GM12878 (cell line): Measurements from ENCODE around the gene DNAJC12. TPM values are rescaled to one million over a fixed set of nuclear protein-coding genes. Genes with fewer than 3 reads are reported as not detected.

ENCODE experiments used
- ATAC-seq: fragments of 200-7000 bp; cut with Tn5 transposase; 3 replicates; pipeline ENCODE4 v1.9.1; 2020; ENCODE audit warnings: mild to moderate bottlenecking, moderate library complexity
- BruUV-seq: library from RNA; stranded (reverse); fragments of 400-500 nt; replicated peaks from 2 replicates; lab custom pipeline; 2021; lab: Mats Ljungman, UMichigan
- CTCF ChIA-PET: fragments of 300-600 bp; sonication (Branson Sonifier 250); formaldehyde crosslinking; extraction: SDS; loops from one replicate; lab custom pipeline; 2021; ENCODE audit warnings: inconsistent platforms; lab: Yijun Ruan, JAX
- POLR2A ChIA-PET: fragments of 350-600 bp; formaldehyde crosslinking; extraction: SDS; loops from one replicate; lab custom pipeline; 2021; ENCODE audit warnings: inconsistent platforms; lab: Charles Lee
- RAD21 ChIA-PET: fragments of 300-600 bp; sonication (Branson Sonifier 250); formaldehyde crosslinking; loops from one replicate; lab custom pipeline; 2023; ENCODE audit warnings: antibody characterized with exemption; ENCODE audit not compliant: unreplicated experiment; lab: Charles Lee
- SMC1A ChIA-PET: fragments of 300-600 bp; sonication (Branson Sonifier 250); formaldehyde crosslinking; loops from one replicate; lab custom pipeline; 2023; ENCODE audit not compliant: unreplicated experiment, uncharacterized antibody; lab: Charles Lee
- DNase-seq: peaks from one replicate; pipeline ENCODE4 v3.0.0-alpha.2; 2011; ENCODE audit warnings: low read depth, low spot score
- FAIRE-seq: peaks from 3 replicates; lab custom pipeline; 2011; peaks lifted over from hg19 to GRCh38; lab: Jason Lieb, UNC
- H2AFZ ChIP-seq: 2 replicates; pipeline ENCODE4 v1.6.0; 2011; ENCODE audit warnings: low read depth, low read length, control low read depth; ENCODE audit not compliant: control insufficient read depth
- H3K27ac ChIP-seq: 2 replicates; pipeline ENCODE4 v1.5.1; 2011; ENCODE audit warnings: control low read depth; ENCODE audit not compliant: control insufficient read depth, insufficient read depth
- H3K27me3 ChIP-seq, 2 experiments: replicated peaks in 1 of 2; 2 replicates each; pipeline versions ENCODE4 v1.6.0 to v1.6.1; 2011; ENCODE audit warnings: low read length in 1 of 2; ENCODE audit not compliant: control insufficient read depth in 2 of 2, insufficient read depth in 2 of 2
- H3K36me3 ChIP-seq, 2 experiments: 2 replicates each; pipeline ENCODE4 v1.5.1; 2011; ENCODE audit warnings: low read length in 1 of 2; ENCODE audit not compliant: control insufficient read depth in 2 of 2, insufficient read depth in 2 of 2
- H3K4me1 ChIP-seq: 2 replicates; pipeline ENCODE4 v1.6.1; 2011; ENCODE audit warnings: mild to moderate bottlenecking, low read length, moderate library complexity, mixed read lengths; ENCODE audit not compliant: control insufficient read depth, insufficient read depth
- H3K4me2 ChIP-seq: 2 replicates; pipeline ENCODE4 v1.6.0; 2011; ENCODE audit warnings: control low read depth; ENCODE audit not compliant: control insufficient read depth, insufficient read depth
- H3K4me3 ChIP-seq: fragments of 200-600 bp; sonication (generic); 2 replicates; pipeline ENCODE4 v1.5.1; 2016
- H3K79me2 ChIP-seq: 2 replicates; pipeline ENCODE4 v1.6.0; 2011; ENCODE audit warnings: low read length; ENCODE audit not compliant: control insufficient read depth, insufficient read depth
- H3K9ac ChIP-seq: 2 replicates; pipeline ENCODE4 v1.8.0; 2011; ENCODE audit warnings: low read length, control low read depth, mixed read lengths; ENCODE audit not compliant: control insufficient read depth, insufficient read depth
- H3K9me3 ChIP-seq: replicated peaks from 3 replicates; pipeline ENCODE4 v1.5.1; 2011; ENCODE audit warnings: mild to moderate bottlenecking, low read length; ENCODE audit not compliant: control insufficient read depth, insufficient read depth
- H4K20me1 ChIP-seq: 2 replicates; pipeline ENCODE4 v1.6.0; 2011; ENCODE audit not compliant: control insufficient read depth, insufficient read depth
- NFYB ChIP-seq: IDR thresholded peaks from 2 replicates; pipeline ENCODE4 v1.6.1; 2011; ENCODE audit warnings: low read depth, mild to moderate bottlenecking, low read length, improper control_type of control experiment, moderate library complexity; ENCODE audit not compliant: insufficient read depth
- ZBTB40 ChIP-seq: fragments of 450-650 bp; IDR thresholded peaks from 2 replicates; pipeline ENCODE4 v1.6.1; 2016; ENCODE audit warnings: mild to moderate bottlenecking, moderate library complexity, borderline replicate concordance
- WGBS: methylation state at CpG from one replicate; pipeline ENCODE4 v1.1.6; 2016; ENCODE audit warnings: low lambda C conversion rate; ENCODE audit not compliant: insufficient replicate concordance, insufficient coverage; ENCODE audit errors: missing lambda C conversion rate; 5-methylcytosine and 5-hydroxymethylcytosine counted together
- in situ Hi-C: fragments of 300-500 bp; cut with MboI; formaldehyde crosslinking; loops from 9 replicates; pipeline ENCODE4 v1.14.3; 2018; ENCODE audit warnings: mixed read lengths
- intact Hi-C: fragments of 100-400 bp; cut with micrococcal nuclease; formaldehyde crosslinking; loops from one replicate; pipeline ENCODE4 v1.14.2; 2022; ENCODE audit not compliant: unreplicated experiment
- polyA plus RNA-seq, 11 experiments: library from polyadenylated mRNA; depleted of rRNA in 4 of 11; unstranded in 6 of 11; stranded (reverse) in 5 of 11; fragments of >200 nt; fragmentation: Nextera tagmentation in 4 of 11; fragmentation: Illumina TruSeq in 1 of 11; extraction: Ambion mirVana in 4 of 11; extraction: Trizol in 1 of 11; gene quantifications; 1 replicate in 1 of 11; 2 replicates in 10 of 11; pipeline versions ENCODE4 v1.2.1 to v1.2.3, GENCODE V29; 2011 to 2016; ENCODE audit warnings: inconsistent platforms in 2 of 11, missing spikeins in 2 of 11, low read depth in 1 of 11
- total RNA-seq, 4 experiments: library from RNA; depleted of rRNA in 3 of 4; stranded (reverse); fragments of >200 nt in 3 of 4; fragmentation: Illumina TruSeq in 1 of 4; extraction: Trizol in 1 of 4; gene quantifications; 2 replicates each; pipeline versions ENCODE4 v1.2.1 to v1.2.3, GENCODE V29; 2013 to 2021

The DNAJC12 gene
- total and polyA plus RNA-seq, 10 of the 15 experiments (the other 5 are each of a cell fraction or from before 2014, with no cell fraction given) = 1.1 to 4.5 (median 3.0) TPM

GRCh38 chr10:67772151-67772550, 65.8 kb downstream of the DNAJC12 start:
- 100% methylated on average over 1 of the region's 1 CpG for WGBS
- ChIA-PET POLR2A (no interaction called here), SMC1A (interaction anchor here (1.4 to 17.2 kb wide), 7 partner anchors 8 to 163 kb away, joined by 6 to 448 read pairs (median 8); partner anchors contain the start of gene CTNNA3), CTCF (interaction anchor here (1.4 to 13.0 kb wide), 3 partner anchors 17 to 250 kb away, joined by 7 to 573 read pairs (median 16); partner anchors contain the start of gene CTNNA3), RAD21 (interaction anchor here (1.3 to 5.8 kb wide), 4 partner anchors 7 to 105 kb away, joined by 3 to 80 read pairs (median 19); partner anchors contain the start of gene CTNNA3)
- no peaks in the 10 kb centered on the region for H3K9me3 ChIP-seq
- FAIRE-seq (no peak), DNase-seq (no peak), ATAC-seq (no peak)
- in situ Hi-C loops (loop anchor here (10.0 kb wide), 1 partner anchor 247 kb away; no protein-coding TSS in a partner anchor), intact Hi-C loops (loop anchor here (2.0 kb wide), 1 partner anchor 159 kb away; no protein-coding TSS in a partner anchor)
- no peak overlapping the region for H3K9ac ChIP-seq
- no peaks in the 10 kb centered on the region for H4K20me1 ChIP-seq
- H3K27ac ChIP-seq = peak overlapping the region; percentile 85
- peaks cover 42% of the 10 kb centered on the region for H3K4me1 ChIP-seq
- no peaks in the 10 kb centered on the region for H3K27me3 ChIP-seq
- peak overlapping the region; percentile 56; the same call in 1 of the 2 replicates for H3K4me2 ChIP-seq
- H3K4me3 ChIP-seq = no peak overlapping the region
- H3K79me2 ChIP-seq = no peaks in the 10 kb centered on the region
- no peak overlapping the region for H2AFZ ChIP-seq
- H3K36me3 ChIP-seq = no peaks in the 10 kb centered on the region
- BruUV-seq = no TSS peak
- TF ChIP-seq ZBTB40 (peak; percentile 91), NFYB (no peak)
